ENCODE measurements around the gene PSMC6.
"Not testable (repeated sequence)": the region's sequence is repeated elsewhere in the genome, so short reads cannot be mapped to it uniquely, and the experiment has no call there.

PSMC6 gene

DNA sequence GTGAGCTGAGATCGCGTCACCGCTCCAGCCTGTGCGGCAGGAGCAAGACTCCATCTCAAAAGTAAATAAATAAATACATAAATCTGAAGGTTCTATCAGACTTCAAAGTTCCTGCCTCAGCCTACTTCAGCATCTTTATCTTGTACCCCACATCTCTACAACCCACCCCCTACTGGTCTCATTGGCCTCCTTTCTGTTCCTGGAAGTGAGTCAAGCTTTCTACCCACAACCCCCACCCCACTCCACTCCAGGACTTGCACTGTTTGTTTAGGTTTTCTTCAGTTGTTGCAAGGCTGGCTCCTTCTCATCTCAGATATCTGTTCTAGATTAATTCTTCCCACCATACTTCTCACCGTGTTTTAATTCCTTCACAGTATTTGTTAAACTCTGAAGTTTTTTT, 714 bp upstream of the PSMC6 start:
- ChIA-PET CTCF (no interaction called here), POLR2A (interaction anchor here (0.7 to 2.0 kb wide), 4 partner anchors 9 to 32 kb away, joined by 3 to 5 read pairs (median 4); no protein-coding TSS in a partner anchor)
- no peak for DNase-seq (ENCODE audit: extremely low spot score)
- TF ChIP-seq ARNT (IDR thresholded peaks at IDR 0.05) (no peak), SP1 (IDR thresholded peaks at IDR 0.05) (no peak), BHLHE40 (IDR thresholded peaks at IDR 0.05; ENCODE audit: borderline replicate concordance) (no peak), NFRKB (IDR thresholded peaks at IDR 0.05) (no peak), FOXA1 (IDR thresholded peaks at IDR 0.05) (no peak), SUZ12 (IDR thresholded peaks at IDR 0.05) (no peak), L3MBTL2 (conservative IDR thresholded peaks at IDR 0.05) (no peak), CTBP1 (IDR thresholded peaks at IDR 0.05; ENCODE audit: borderline replicate concordance) (no peak), LEF1 (IDR thresholded peaks at IDR 0.05; ENCODE audit: borderline replicate concordance) (no peak), FOXM1 (IDR thresholded peaks at IDR 0.05; ENCODE audit: borderline replicate concordance) (no peak), ZNF384 (IDR thresholded peaks at IDR 0.05) (no peak), TARDBP (IDR thresholded peaks at IDR 0.05) (no peak), FOXK2 (IDR thresholded peaks at IDR 0.05) (no peak), ELF4 (IDR thresholded peaks at IDR 0.05) (no peak), HDGF (IDR thresholded peaks at IDR 0.05; ENCODE audit: borderline replicate concordance) (no peak)
- TF ChIP-seq, protein P1, sequence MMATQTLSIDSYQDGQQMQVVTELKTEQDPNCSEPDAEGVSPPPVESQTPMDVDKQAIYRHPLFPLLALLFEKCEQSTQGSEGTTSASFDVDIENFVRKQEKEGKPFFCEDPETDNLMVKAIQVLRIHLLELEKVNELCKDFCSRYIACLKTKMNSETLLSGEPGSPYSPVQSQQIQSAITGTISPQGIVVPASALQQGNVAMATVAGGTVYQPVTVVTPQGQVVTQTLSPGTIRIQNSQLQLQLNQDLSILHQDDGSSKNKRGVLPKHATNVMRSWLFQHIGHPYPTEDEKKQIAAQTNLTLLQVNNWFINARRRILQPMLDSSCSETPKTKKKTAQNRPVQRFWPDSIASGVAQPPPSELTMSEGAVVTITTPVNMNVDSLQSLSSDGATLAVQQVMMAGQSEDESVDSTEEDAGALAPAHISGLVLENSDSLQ (IDR thresholded peaks at IDR 0.05): no peak

DNA sequence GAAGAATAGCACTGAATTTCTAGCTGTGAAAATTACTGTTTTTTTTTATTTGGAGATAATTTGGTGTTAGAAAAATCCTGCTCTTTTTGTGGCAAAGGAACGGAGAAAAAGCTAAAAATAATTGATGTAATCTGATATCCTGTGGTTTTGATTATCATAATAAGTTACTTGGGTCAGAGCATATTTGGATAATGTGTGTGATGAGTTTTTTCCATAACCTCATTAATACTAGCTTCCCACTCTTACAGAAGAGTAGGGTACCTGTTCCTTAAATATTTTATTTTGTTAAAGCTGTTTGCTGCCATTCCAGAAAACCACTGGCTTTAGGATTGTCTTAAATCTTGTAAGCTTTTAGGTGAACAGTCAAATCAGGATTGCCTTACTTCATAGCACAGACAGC, 4.7 kb downstream of the PSMC6 start:
- no peak for TF ChIP-seq LEF1 (IDR thresholded peaks at IDR 0.05; ENCODE audit: borderline replicate concordance)
- ChIA-PET CTCF (no interaction called here), POLR2A (interaction anchor here (1.2 to 1.4 kb wide), 2 partner anchors 9 to 14 kb away, joined by 3 read pairs; no protein-coding TSS in a partner anchor)
- DNase-seq (ENCODE audit: extremely low spot score): no peak

DNA sequence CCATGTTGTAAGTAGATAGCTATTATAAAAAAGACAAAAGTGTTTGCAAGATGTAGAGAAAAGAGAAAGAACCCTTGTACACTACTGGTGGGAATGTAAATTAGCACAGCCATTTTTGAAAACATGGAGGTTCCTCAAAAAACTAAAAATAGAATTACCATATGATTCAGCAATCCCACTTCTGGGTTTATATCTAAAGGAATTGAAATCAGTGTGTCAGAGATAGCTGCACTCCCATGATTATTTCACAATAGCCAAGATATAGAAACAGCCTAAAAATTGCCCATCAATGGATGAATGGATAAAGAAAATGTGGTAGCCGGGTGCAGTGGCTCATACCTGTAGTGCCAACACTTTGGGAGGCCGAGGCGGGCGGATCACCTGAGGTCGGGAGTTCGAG, 9.2 kb downstream of the PSMC6 start:
- no peak for DNase-seq (ENCODE audit: extremely low spot score)
- ChIA-PET CTCF (no interaction called here), POLR2A (interaction anchor here (1.0 kb wide), 1 partner anchor 9 kb away, joined by 4 read pairs; the partner anchor contains the start of gene PSMC6)
- TF ChIP-seq ELF4 (IDR thresholded peaks at IDR 0.05) (no peak), TARDBP (IDR thresholded peaks at IDR 0.05) (no peak), FOXA1 (IDR thresholded peaks at IDR 0.05) (no peak), BHLHE40 (IDR thresholded peaks at IDR 0.05; ENCODE audit: borderline replicate concordance) (no peak), SP1 (IDR thresholded peaks at IDR 0.05) (no peak), SUZ12 (IDR thresholded peaks at IDR 0.05) (no peak), ARNT (IDR thresholded peaks at IDR 0.05) (no peak), L3MBTL2 (conservative IDR thresholded peaks at IDR 0.05) (no peak), NFRKB (IDR thresholded peaks at IDR 0.05) (no peak)
- TF ChIP-seq, protein P1 (IDR thresholded peaks at IDR 0.05): no peak

DNA sequence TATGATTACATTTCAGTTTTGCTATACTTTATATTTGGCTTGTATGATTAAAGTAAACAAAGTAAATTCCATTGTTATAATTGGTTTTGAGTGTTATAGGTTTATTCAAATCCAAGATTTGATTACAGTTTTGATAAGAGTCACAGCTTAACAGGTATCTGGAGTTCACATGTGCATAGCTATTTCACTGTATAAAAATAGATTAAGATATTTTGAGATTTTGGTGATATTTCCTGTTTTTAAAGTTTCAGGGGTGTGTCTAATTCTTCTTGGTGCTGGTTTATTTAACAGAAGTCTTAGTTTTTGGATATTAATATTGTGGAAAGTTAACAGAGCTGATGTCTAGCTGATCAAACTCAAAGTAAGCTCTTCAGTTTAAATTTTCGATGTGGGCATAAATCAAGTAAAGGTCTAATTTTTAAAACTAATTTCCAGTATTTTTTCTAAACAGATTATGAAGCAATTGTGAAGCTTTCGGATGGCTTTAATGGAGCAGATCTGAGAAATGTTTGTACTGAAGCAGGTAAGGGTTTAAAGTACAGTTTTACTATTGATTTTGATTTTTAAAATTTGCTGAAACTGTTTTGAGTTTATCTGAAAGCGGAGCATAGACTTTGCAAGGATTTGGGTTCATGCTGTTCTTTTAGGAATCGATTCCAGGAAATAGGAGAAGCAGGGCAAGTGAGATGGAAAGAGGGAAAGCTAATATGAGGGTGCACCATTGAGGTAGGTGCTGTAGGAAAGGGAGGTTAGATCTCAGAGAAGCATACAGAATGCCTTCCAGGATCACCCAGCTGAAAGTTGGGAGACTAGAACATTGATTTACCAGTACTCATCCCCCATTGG, 16.7 kb downstream of the PSMC6 start:
- ChIA-PET CTCF (interaction anchor here (0.6 to 1.4 kb wide), 3 partner anchors 15 to 494 kb away, joined by 3 to 4 read pairs (median 4); no protein-coding TSS in a partner anchor), POLR2A (interaction anchor here (1.9 to 3.0 kb wide), 3 partner anchors 16 to 68 kb away, joined by 5 to 7 read pairs (median 5); partner anchors contain the start of genes ERO1A, GNPNAT1 and PSMC6)
- no peak for TF ChIP-seq ELF4 (IDR thresholded peaks at IDR 0.05)
- TF ChIP-seq FOXK2 (IDR thresholded peaks at IDR 0.05): no peak
- TF ChIP-seq FOXM1 (IDR thresholded peaks at IDR 0.05; ENCODE audit: borderline replicate concordance): no peak
- no peak for TF ChIP-seq CTBP1 (IDR thresholded peaks at IDR 0.05; ENCODE audit: borderline replicate concordance)
- TF ChIP-seq LEF1 (IDR thresholded peaks at IDR 0.05; ENCODE audit: borderline replicate concordance): no peak
- TF ChIP-seq TARDBP (IDR thresholded peaks at IDR 0.05): no peak
- TF ChIP-seq, protein P1 (IDR thresholded peaks at IDR 0.05): no peak
- no peak for TF ChIP-seq ZNF384 (IDR thresholded peaks at IDR 0.05)
- no peak for DNase-seq (ENCODE audit: extremely low spot score)

DNA sequence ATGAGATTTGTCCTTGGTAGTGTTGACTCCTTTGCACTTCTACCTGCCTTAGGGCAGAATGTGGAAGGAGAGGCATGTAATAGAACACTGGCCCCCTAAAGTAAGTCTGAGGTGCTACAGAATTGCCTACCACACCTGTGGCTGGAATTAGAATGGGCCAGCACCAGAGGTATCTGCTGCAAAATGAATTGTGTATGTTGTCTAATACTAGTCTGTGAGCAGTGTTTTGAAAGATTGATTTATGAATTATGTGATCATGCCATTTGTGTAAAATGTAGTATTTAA, 17.3 kb downstream of the PSMC6 start:
- ChIA-PET CTCF (interaction anchor here (1.2 to 1.4 kb wide), 2 partner anchors 238 to 494 kb away, joined by 3 to 4 read pairs; no protein-coding TSS in a partner anchor), POLR2A (interaction anchor here (1.9 to 2.3 kb wide), 2 partner anchors 29 to 67 kb away, joined by 5 read pairs; partner anchors contain the start of genes ERO1A and GNPNAT1)
- TF ChIP-seq L3MBTL2 (conservative IDR thresholded peaks at IDR 0.05) (no peak), SUZ12 (IDR thresholded peaks at IDR 0.05) (no peak), SP1 (IDR thresholded peaks at IDR 0.05) (no peak), ELF4 (IDR thresholded peaks at IDR 0.05) (no peak), FOXA1 (IDR thresholded peaks at IDR 0.05) (no peak), BHLHE40 (IDR thresholded peaks at IDR 0.05; ENCODE audit: borderline replicate concordance) (no peak), HDGF (IDR thresholded peaks at IDR 0.05; ENCODE audit: borderline replicate concordance) (no peak), ARNT (IDR thresholded peaks at IDR 0.05) (no peak), FOXM1 (IDR thresholded peaks at IDR 0.05; ENCODE audit: borderline replicate concordance) (no peak), TARDBP (IDR thresholded peaks at IDR 0.05) (no peak), ZNF384 (IDR thresholded peaks at IDR 0.05) (no peak), LEF1 (IDR thresholded peaks at IDR 0.05; ENCODE audit: borderline replicate concordance) (no peak), CTBP1 (IDR thresholded peaks at IDR 0.05; ENCODE audit: borderline replicate concordance) (no peak), FOXK2 (IDR thresholded peaks at IDR 0.05) (no peak)
- TF ChIP-seq, protein P1 (IDR thresholded peaks at IDR 0.05): no peak
- no peak for DNase-seq (ENCODE audit: extremely low spot score)

DNA sequence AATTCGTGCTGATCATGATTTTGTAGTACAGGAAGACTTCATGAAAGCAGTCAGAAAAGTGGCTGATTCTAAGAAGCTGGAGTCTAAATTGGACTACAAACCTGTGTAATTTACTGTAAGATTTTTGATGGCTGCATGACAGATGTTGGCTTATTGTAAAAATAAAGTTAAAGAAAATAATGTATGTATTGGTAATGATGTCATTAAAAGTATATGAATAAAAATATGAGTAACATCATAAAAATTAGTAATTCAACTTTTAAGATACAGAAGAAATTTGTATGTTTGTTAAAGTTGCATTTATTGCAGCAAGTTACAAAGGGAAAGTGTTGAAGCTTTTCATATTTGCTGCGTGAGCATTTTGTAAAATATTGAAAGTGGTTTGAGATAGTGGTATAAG, 20.5 kb downstream of the PSMC6 start:
- DNase-seq (ENCODE audit: extremely low spot score); POLR2A ChIA-PET: not testable (repeated sequence)
- CTCF ChIA-PET: interaction anchor here (0.7 kb wide), 1 partner anchor 43 kb away, joined by 3 read pairs; no protein-coding TSS in a partner anchor

DNA sequence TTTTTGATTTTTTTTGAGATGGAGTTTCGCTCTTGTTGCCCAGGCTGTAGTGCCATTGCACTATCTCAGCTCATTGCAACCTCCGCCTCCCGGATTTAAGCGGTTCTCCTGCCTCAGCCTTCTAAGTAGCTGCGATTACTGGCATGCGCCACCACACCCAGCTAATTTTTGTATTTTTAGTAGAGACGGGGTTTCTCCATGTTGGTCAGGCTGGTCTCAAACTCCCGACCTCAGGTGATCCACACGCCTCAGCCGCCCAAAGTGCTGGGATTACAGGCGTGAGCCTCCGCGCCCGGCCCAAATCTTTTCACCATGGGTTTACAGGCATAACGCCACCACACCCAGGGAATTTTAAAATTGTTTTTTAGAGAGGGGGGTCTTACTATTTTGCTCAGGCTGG, 22.0 kb downstream of the PSMC6 start:
- POLR2A ChIA-PET: interaction anchor here (1.1 to 2.5 kb wide), 3 partner anchors 9 to 33 kb away, joined by 3 to 9 read pairs (median 4); partner anchors contain the start of gene PSMC6
- CTCF ChIA-PET; DNase-seq (ENCODE audit: extremely low spot score): not testable (repeated sequence)
